HG03342 (cell line): ENCODE data around the gene HDAC1.
"Not testable (repeated sequence)": the region's sequence is repeated elsewhere in the genome, so short reads cannot be mapped to it uniquely, and the experiment has no call there.

Experiments used
- ATAC-seq: cut with Tn5 transposase; IDR thresholded peaks from one replicate; pipeline ENCODE4 v1.9.1; 2021; ENCODE audit warnings: mild to moderate bottlenecking, moderate library complexity; ENCODE audit not compliant: unreplicated experiment

HDAC1 gene

GRCh38 chr1:32273391-32274208, 18.3 kb upstream of the HDAC1 start:
- ATAC-seq, result no peak

GRCh38 chr1:32274646-32275340, 17.1 kb upstream of the HDAC1 start:
- no peak for ATAC-seq

GRCh38 chr1:32275424-32275823, 16.5 kb upstream of the HDAC1 start:
- no peak for ATAC-seq

GRCh38 chr1:32276032-32276782, 15.7 kb upstream of the HDAC1 start:
- ATAC-seq, result no peak

- not testable (repeated sequence) for ATAC-seq
Measured at GRCh38 chr1:32284777-32285176, 7.1 kb upstream of the HDAC1 start.

- ATAC-seq, result no peak
Measured at GRCh38 chr1:32285658-32286057, 6.2 kb upstream of the HDAC1 start.

- ATAC-seq, result no peak
Measured at GRCh38 chr1:32286763-32287162, 5.1 kb upstream of the HDAC1 start.

GRCh38 chr1:32289256-32289655, 2.6 kb upstream of the HDAC1 start:
- ATAC-seq, result no peak

- peak; percentile 2 for ATAC-seq
Measured at GRCh38 chr1:32291145-32291707, 657 bp upstream of the HDAC1 start.

- not testable (repeated sequence) for ATAC-seq
Measured at GRCh38 chr1:32298211-32298610, 6.3 kb downstream of the HDAC1 start.

- no peak for ATAC-seq
Measured at GRCh38 chr1:32299327-32299726, 7.4 kb downstream of the HDAC1 start.

GRCh38 chr1:32303358-32303757, 11.5 kb downstream of the HDAC1 start:
- no peak for ATAC-seq

GRCh38 chr1:32303997-32304622, 12.2 kb downstream of the HDAC1 start:
- ATAC-seq, result no peak

- no peak for ATAC-seq
Measured at GRCh38 chr1:32305310-32305709, 13.4 kb downstream of the HDAC1 start.

- ATAC-seq, result no peak
Measured at GRCh38 chr1:32307324-32307723, 15.4 kb downstream of the HDAC1 start.

GRCh38 chr1:32309960-32310359, 18.1 kb downstream of the HDAC1 start:
- ATAC-seq, result no peak

GRCh38 chr1:32311709-32312393, 20.0 kb downstream of the HDAC1 start:
- ATAC-seq, result no peak

- ATAC-seq, result peak; percentile 32
Measured at GRCh38 chr1:32316903-32317277, 25.0 kb downstream of the HDAC1 start.

- no peak for ATAC-seq
Measured at GRCh38 chr1:32318127-32318869, 26.4 kb downstream of the HDAC1 start.
